Type B pancreatic cell (in vitro differentiated cells): ENCODE results near the gene SNX11. TPM values are rescaled to one million over a fixed set of nuclear protein-coding genes. Genes with fewer than 3 reads are reported as not detected.

Experiments used
- DNase-seq: peaks from one replicate; pipeline ENCODE4 v3.0.0; 2021; ENCODE audit warnings: mixed read lengths; ENCODE audit not compliant: unreplicated experiment; ENCODE audit errors: extremely low spot score
- H3K27ac Mint-ChIP-seq: 2 replicates; pipeline ENCODE4 v1.8.0; 2021; ENCODE audit warnings: mild to moderate bottlenecking, mixed read lengths
- H3K27me3 Mint-ChIP-seq: 2 replicates; pipeline ENCODE4 v1.8.0; 2021; ENCODE audit warnings: mixed read lengths
- H3K36me3 Mint-ChIP-seq: 2 replicates; pipeline ENCODE4 v1.8.0; 2021; ENCODE audit warnings: mixed read lengths
- H3K4me1 Mint-ChIP-seq: one replicate; pipeline ENCODE4 v1.8.0; 2021; ENCODE audit warnings: mixed read lengths; ENCODE audit not compliant: unreplicated experiment
- H3K4me3 Mint-ChIP-seq: 2 replicates; pipeline ENCODE4 v1.8.0; 2021; ENCODE audit warnings: mild to moderate bottlenecking, mixed read lengths
- H3K9me3 Mint-ChIP-seq: 2 replicates; pipeline ENCODE4 v1.8.0; 2021; ENCODE audit warnings: mixed read lengths
- total RNA-seq: library from RNA; stranded (reverse); gene quantifications from 2 replicates; pipeline ENCODE4 v1.2.1, GENCODE V29; 2021; ENCODE audit warnings: low replicate concordance
- TF ChIP-seq, protein P1 (sequence below): fragments of 200-600 bp; sonication (generic); conservative IDR thresholded peaks from 2 replicates; pipeline ENCODE4 v1.5.0; 2021; ENCODE audit warnings: antibody characterized with exemption, mild to moderate bottlenecking

The SNX11 gene
- total RNA-seq, 1 donor from 2014 or later, result 19.1 TPM

DNA sequence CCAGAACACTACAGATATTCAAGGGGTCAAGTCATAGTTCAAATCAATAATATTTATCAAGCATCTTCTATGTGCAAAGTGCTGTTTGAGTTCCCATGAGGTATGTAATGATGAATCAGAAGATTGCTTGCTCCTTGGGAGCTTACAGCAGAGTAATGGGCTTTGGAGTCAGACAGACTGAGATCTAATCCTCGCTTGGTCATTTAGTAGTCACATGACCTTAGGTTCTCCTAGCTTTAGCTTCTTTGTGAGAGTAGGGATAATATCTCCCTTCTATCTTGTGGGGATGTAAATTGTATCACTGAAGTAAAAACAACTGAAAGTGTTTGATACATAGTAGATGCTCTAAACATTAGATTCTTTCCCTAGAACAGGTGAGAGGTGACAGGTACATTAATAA lies 30.1 kb downstream of the SNX11 start:
- Mint-ChIP-seq H3K9me3 (no peaks in the 10 kb centered on the region), H3K4me1 (no peaks in the 10 kb centered on the region), H3K27ac (no peak overlapping the region), H3K36me3 (no peaks in the 10 kb centered on the region), H3K4me3 (no peak overlapping the region), H3K27me3 (peaks cover 23% of the 10 kb centered on the region)
- DNase-seq, result no peak
- TF ChIP-seq, protein P1, sequence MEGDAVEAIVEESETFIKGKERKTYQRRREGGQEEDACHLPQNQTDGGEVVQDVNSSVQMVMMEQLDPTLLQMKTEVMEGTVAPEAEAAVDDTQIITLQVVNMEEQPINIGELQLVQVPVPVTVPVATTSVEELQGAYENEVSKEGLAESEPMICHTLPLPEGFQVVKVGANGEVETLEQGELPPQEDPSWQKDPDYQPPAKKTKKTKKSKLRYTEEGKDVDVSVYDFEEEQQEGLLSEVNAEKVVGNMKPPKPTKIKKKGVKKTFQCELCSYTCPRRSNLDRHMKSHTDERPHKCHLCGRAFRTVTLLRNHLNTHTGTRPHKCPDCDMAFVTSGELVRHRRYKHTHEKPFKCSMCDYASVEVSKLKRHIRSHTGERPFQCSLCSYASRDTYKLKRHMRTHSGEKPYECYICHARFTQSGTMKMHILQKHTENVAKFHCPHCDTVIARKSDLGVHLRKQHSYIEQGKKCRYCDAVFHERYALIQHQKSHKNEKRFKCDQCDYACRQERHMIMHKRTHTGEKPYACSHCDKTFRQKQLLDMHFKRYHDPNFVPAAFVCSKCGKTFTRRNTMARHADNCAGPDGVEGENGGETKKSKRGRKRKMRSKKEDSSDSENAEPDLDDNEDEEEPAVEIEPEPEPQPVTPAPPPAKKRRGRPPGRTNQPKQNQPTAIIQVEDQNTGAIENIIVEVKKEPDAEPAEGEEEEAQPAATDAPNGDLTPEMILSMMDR, result no peak

DNA sequence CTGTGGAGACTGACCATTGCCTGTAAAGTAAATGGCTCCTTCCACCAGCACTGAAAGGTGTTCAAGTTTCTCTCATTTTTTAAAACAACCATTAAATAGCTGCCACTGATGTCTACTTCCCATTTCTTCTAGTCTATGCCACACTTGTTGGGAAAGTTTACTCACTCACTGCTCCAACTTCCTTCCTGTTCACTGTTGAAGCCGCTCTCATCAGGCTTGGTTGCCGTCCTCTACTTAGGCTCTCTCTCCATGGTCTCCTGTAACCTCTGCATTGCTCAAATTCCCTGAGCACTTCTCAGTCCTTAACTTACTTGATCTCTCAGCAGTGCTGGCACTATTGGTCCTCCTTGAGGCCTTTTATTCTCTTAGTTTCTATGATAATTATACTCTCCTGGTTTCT lies 32.4 kb downstream of the SNX11 start:
- Mint-ChIP-seq H3K36me3 (no peaks in the 10 kb centered on the region), H3K9me3 (no peaks in the 10 kb centered on the region), H3K4me1 (no peaks in the 10 kb centered on the region), H3K27ac (no peak overlapping the region), H3K27me3 (peaks cover 41% of the 10 kb centered on the region), H3K4me3 (no peak overlapping the region)
- TF ChIP-seq, protein P1, result no peak
- no peak for DNase-seq

DNA sequence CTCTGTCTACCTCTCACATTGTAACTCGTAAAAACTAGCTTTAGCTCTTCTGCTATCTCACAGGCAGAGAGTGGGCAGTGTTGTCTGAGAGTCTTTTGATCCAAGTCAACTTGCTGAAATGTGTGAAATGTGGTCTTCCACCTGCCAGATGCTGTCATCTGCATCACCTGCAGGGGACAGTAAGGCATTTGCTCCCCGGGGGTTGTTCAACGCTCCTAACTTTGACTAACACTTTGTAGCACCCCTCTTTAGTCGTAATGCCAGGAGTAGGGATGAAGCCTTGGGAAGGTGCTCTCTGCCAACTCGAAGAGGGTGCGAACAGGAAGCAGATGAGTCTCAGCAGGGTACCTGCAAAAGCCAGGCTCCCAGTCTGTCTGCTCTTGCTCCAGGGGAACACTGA lies 36.1 kb downstream of the SNX11 start:
- no peaks in the 10 kb centered on the region for H3K9me3 Mint-ChIP-seq
- no peak for DNase-seq
- no peak overlapping the region for H3K4me3 Mint-ChIP-seq
- H3K4me1 Mint-ChIP-seq, result peaks cover 9% of the 10 kb centered on the region
- TF ChIP-seq, protein P1, result no peak
- H3K27ac Mint-ChIP-seq, result no peak overlapping the region
- peaks cover 66% of the 10 kb centered on the region for H3K27me3 Mint-ChIP-seq
- no peaks in the 10 kb centered on the region for H3K36me3 Mint-ChIP-seq

DNA sequence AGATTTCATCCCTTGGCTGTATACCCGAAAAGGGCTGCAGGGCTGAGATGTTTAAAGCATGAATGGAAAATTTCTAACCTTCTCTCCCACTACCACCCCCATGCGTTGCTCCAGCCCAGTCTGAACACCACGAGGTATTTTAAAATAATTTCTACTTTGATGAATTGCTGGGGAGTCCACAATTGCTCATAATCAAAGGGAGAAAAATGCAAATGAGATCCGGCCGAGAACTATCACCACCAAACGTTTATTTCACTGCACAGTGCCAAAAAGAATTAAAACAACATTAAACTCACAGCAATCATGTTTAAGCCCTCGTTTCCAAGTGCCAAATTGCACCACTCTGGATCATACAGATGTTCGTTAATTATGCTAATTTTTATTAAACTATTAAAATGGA lies 36.7 kb downstream of the SNX11 start:
- peaks cover 71% of the 10 kb centered on the region for H3K27me3 Mint-ChIP-seq
- TF ChIP-seq, protein P1, result no peak
- DNase-seq, result no peak
- H3K4me3 Mint-ChIP-seq, result no peak overlapping the region
- H3K9me3 Mint-ChIP-seq, result no peaks in the 10 kb centered on the region
- peaks cover 15% of the 10 kb centered on the region for H3K4me1 Mint-ChIP-seq
- no peak overlapping the region for H3K27ac Mint-ChIP-seq
- no peaks in the 10 kb centered on the region for H3K36me3 Mint-ChIP-seq

DNA sequence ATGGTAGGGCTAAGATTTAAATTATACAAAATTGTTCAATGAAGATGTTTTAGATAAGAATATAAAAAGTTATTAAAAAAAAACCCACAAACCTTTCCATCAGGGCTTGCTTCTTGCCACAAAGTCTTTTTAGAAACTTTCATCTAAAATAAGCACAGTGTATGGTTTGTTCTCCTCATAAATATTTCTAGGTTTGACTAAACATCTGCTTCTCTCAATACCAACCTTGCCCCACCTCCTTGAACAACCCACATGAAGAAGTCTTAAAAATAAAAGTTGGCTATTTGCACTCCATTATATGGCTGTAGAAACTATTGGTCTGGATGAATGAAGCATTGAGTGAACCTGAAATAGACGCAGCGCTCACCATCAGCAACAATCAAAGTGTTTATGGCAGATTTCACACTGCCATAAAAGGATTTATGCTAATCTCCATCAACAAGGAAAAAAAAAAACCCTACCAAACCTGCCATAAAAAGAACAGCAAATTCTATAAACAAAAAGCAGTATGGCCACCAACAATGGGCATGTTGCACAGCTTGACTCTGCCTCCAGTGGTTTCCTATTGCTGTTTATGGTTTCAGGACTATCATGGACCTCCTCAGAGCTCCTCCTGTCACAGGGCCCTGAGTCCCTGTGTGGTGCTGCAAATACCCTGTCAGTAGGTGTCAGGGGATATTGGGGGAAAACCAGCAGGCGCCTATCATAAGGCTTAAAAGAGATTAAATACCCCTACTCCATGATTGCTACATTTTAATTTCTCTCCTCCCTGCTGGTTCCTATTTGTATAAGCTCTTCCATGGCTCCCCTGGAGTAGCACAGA lies 37.6 kb downstream of the SNX11 start:
- DNase-seq, result no peak
- H3K9me3 Mint-ChIP-seq, result no peaks in the 10 kb centered on the region
- peaks cover 21% of the 10 kb centered on the region for H3K4me1 Mint-ChIP-seq
- H3K27me3 Mint-ChIP-seq, result peaks cover 74% of the 10 kb centered on the region
- TF ChIP-seq, protein P1, result no peak
- H3K4me3 Mint-ChIP-seq, result peak overlapping the region; percentile 10
- no peak overlapping the region for H3K27ac Mint-ChIP-seq
- no peaks in the 10 kb centered on the region for H3K36me3 Mint-ChIP-seq
